GM12875 (cell line): ENCODE results near the gene TPD52L1.
"Not testable (repeated sequence)": the region's sequence is repeated elsewhere in the genome, so short reads cannot be mapped to it uniquely, and the experiment has no call there.

Experiments used
- H3K4me3 ChIP-seq: one replicate; pipeline ENCODE4 v1.5.1; 2011; ENCODE audit warnings: low read depth, low read length, control low read depth
- CTCF ChIP-seq: IDR thresholded peaks from 2 replicates; pipeline ENCODE4 v1.5.1; 2011; ENCODE audit warnings: low read depth, mild to moderate bottlenecking, control low read depth, inconsistent platforms, low read length, moderate library complexity, borderline replicate concordance; ENCODE audit not compliant: insufficient read depth

The TPD52L1 gene

GRCh38 chr6:125273251-125273650 lies 119.7 kb downstream of the TPD52L1 start:
- H3K4me3 ChIP-seq, result no peak overlapping the region
- no peak for TF ChIP-seq CTCF

GRCh38 chr6:125273965-125274364 lies 120.4 kb downstream of the TPD52L1 start:
- no peak overlapping the region for H3K4me3 ChIP-seq
- no peak for TF ChIP-seq CTCF

- TF ChIP-seq CTCF, result no peak
- H3K4me3 ChIP-seq, result no peak overlapping the region
Observed at GRCh38 chr6:125274935-125275334, 121.4 kb downstream of the TPD52L1 start.

- TF ChIP-seq CTCF, result no peak
Observed at GRCh38 chr6:125275779-125276178, 122.2 kb downstream of the TPD52L1 start.

GRCh38 chr6:125277838-125278237 lies 124.3 kb downstream of the TPD52L1 start:
- H3K4me3 ChIP-seq, result no peak overlapping the region
- TF ChIP-seq CTCF, result no peak

More at GRCh38 chr6:125275779-125276178, 122.2 kb downstream of the TPD52L1 start:
- H3K4me3 ChIP-seq, result no peak overlapping the region

GRCh38 chr6:125279961-125280360 lies 126.4 kb downstream of the TPD52L1 start:
- H3K4me3 ChIP-seq, result no peak overlapping the region
- no peak for TF ChIP-seq CTCF

- H3K4me3 ChIP-seq, result not testable (repeated sequence)
Observed at GRCh38 chr6:125280370-125281035, 126.9 kb downstream of the TPD52L1 start.

- H3K4me3 ChIP-seq, result not testable (repeated sequence)
Observed at GRCh38 chr6:125282470-125282869, 128.9 kb downstream of the TPD52L1 start.
